ENCODE measurements around the gene SELENON. TPM values are rescaled to one million over a fixed set of nuclear protein-coding genes. Genes with fewer than 3 reads are reported as not detected.

SELENON gene
- total RNA-seq, 1 experiment from 2014 or later, result 21.8 TPM

DNA sequence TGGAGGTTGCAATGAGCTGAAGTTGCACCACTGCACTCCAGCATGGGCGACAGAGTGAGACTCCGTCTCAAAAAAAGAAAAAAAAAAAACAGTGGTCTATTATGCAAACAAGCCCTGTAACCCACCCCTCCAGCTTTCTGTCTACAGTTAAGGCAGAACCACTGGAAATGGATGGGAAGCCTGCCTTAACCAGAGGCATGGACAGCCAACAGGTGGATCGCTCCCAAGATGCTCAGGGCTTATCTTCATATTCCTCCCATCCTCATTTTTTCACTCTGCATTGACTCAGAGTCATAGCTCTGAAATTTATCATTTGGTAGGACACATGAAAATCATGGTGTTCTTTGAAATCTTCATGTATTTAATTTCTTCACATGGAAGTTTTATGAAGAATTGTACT lies 28.5 kb downstream of the SELENON start:
- intact Hi-C loops (cut with micrococcal nuclease), result no loop called here
- TF ChIP-seq CTCF (IDR thresholded peaks at IDR 0.05; ENCODE audit: unreplicated experiment), result no peak
- Mint-ChIP-seq H3K9me3 (ENCODE audit: unreplicated experiment) (no peaks in the 10 kb centered on the region), H3K27me3 (ENCODE audit: insufficient read depth, unreplicated experiment) (no peaks in the 10 kb centered on the region), H3K36me3 (ENCODE audit: insufficient read depth, unreplicated experiment) (peaks cover 79% of the 10 kb centered on the region), H3K4me3 (ENCODE audit: unreplicated experiment) (no peak overlapping the region), H3K27ac (ENCODE audit: low read depth, unreplicated experiment) (no peak overlapping the region), H3K4me1 (ENCODE audit: insufficient read depth, unreplicated experiment) (peaks cover 5% of the 10 kb centered on the region)
- ChIA-PET CTCF (interaction anchor here (0.6 kb wide), 1 partner anchor 32 kb away, joined by 4 read pairs; no protein-coding TSS in a partner anchor), POLR2A (interaction anchor here (0.9 to 5.0 kb wide), 2 partner anchors 8 to 15 kb away, joined by 3 to 46 read pairs; partner anchors contain the start of gene MTFR1L)
- BruUV-seq (replicated peaks), result no TSS peak
- no peak for DNase-seq (ENCODE audit: unreplicated experiment)

GRCh38 chr1:25829046-25829445 lies 29.1 kb downstream of the SELENON start:
- POLR2A ChIA-PET, result interaction anchor here (0.9 to 5.0 kb wide), 5 partner anchors 8 to 76 kb away, joined by 3 to 46 read pairs (median 4); partner anchors contain the start of gene MTFR1L
- H3K36me3 Mint-ChIP-seq (ENCODE audit: insufficient read depth, unreplicated experiment), result peaks cover 85% of the 10 kb centered on the region
- DNase-seq (ENCODE audit: unreplicated experiment), result no peak
- no peak for TF ChIP-seq CTCF (IDR thresholded peaks at IDR 0.05; ENCODE audit: unreplicated experiment)
- no peak overlapping the region for H3K4me3 Mint-ChIP-seq (ENCODE audit: unreplicated experiment)
- no peak overlapping the region for H3K27ac Mint-ChIP-seq (ENCODE audit: low read depth, unreplicated experiment)
- CTCF ChIA-PET, result interaction anchor here (0.6 to 0.8 kb wide), 2 partner anchors 31 to 75 kb away, joined by 4 read pairs; no protein-coding TSS in a partner anchor
- BruUV-seq (replicated peaks), result no TSS peak
- peaks cover 5% of the 10 kb centered on the region for H3K4me1 Mint-ChIP-seq (ENCODE audit: insufficient read depth, unreplicated experiment)
- no peaks in the 10 kb centered on the region for H3K27me3 Mint-ChIP-seq (ENCODE audit: insufficient read depth, unreplicated experiment)
- intact Hi-C loops (cut with micrococcal nuclease), result no loop called here
- H3K9me3 Mint-ChIP-seq (ENCODE audit: unreplicated experiment), result no peaks in the 10 kb centered on the region

GRCh38 chr1:25831569-25832196 lies 31.7 kb downstream of the SELENON start:
- peaks cover 76% of the 10 kb centered on the region for H3K36me3 Mint-ChIP-seq (ENCODE audit: insufficient read depth, unreplicated experiment)
- no peak overlapping the region for H3K27ac Mint-ChIP-seq (ENCODE audit: low read depth, unreplicated experiment)
- no peak overlapping the region for H3K4me3 Mint-ChIP-seq (ENCODE audit: unreplicated experiment)
- ChIA-PET CTCF (interaction anchor here (0.7 to 2.1 kb wide), 6 partner anchors 10 to 166 kb away, joined by 3 to 9 read pairs (median 4); partner anchors contain the start of gene PAFAH2), POLR2A (interaction anchor here (0.8 to 5.0 kb wide), 3 partner anchors 11 to 27 kb away, joined by 3 to 46 read pairs (median 3); partner anchors contain the start of gene MTFR1L)
- no TSS peak for BruUV-seq (replicated peaks)
- intact Hi-C loops (cut with micrococcal nuclease), result no loop called here
- peaks cover 5% of the 10 kb centered on the region for H3K4me1 Mint-ChIP-seq (ENCODE audit: insufficient read depth, unreplicated experiment)
- H3K9me3 Mint-ChIP-seq (ENCODE audit: unreplicated experiment), result no peaks in the 10 kb centered on the region
- no peak for DNase-seq (ENCODE audit: unreplicated experiment)
- TF ChIP-seq CTCF (IDR thresholded peaks at IDR 0.05; ENCODE audit: unreplicated experiment), result no peak
- H3K27me3 Mint-ChIP-seq (ENCODE audit: insufficient read depth, unreplicated experiment), result no peaks in the 10 kb centered on the region

- TSS peak; percentile 41 for BruUV-seq (replicated peaks)
- H3K9me3 Mint-ChIP-seq (ENCODE audit: unreplicated experiment), result no peaks in the 10 kb centered on the region
Measured at GRCh38 chr1:25832336-25833037, 32.5 kb downstream of the SELENON start.

More at GRCh38 chr1:25832336-25833037, 32.5 kb downstream of the SELENON start:
- TF ChIP-seq CTCF (IDR thresholded peaks at IDR 0.05; ENCODE audit: unreplicated experiment), result no peak
- intact Hi-C loops (cut with micrococcal nuclease), result no loop called here
- H3K4me3 Mint-ChIP-seq (ENCODE audit: unreplicated experiment), result no peak overlapping the region
- DNase-seq (ENCODE audit: unreplicated experiment), result peak; percentile 28
- ChIA-PET CTCF (interaction anchor here (1.2 to 2.1 kb wide), 4 partner anchors 10 to 64 kb away, joined by 3 to 9 read pairs (median 6); no protein-coding TSS in a partner anchor), POLR2A (interaction anchor here (0.7 to 5.0 kb wide), 3 partner anchors 12 to 294 kb away, joined by 3 to 46 read pairs (median 3); partner anchors contain the start of gene MTFR1L)
- no peak overlapping the region for H3K27ac Mint-ChIP-seq (ENCODE audit: low read depth, unreplicated experiment)
- no peaks in the 10 kb centered on the region for H3K27me3 Mint-ChIP-seq (ENCODE audit: insufficient read depth, unreplicated experiment)
- peaks cover 68% of the 10 kb centered on the region for H3K36me3 Mint-ChIP-seq (ENCODE audit: insufficient read depth, unreplicated experiment)
- peaks cover 11% of the 10 kb centered on the region for H3K4me1 Mint-ChIP-seq (ENCODE audit: insufficient read depth, unreplicated experiment)
